Neuronal stem cell (in vitro differentiated cells): ENCODE results near the gene ARHGAP26.
A peak's percentile ranks its signal among the peaks of the same experiment; 100 is the strongest.

ENCODE experiments used
- DNase-seq: peaks from one replicate; pipeline ENCODE4 v3.0.0-alpha.2; 2013; ENCODE audit warnings: low spot score
- H2AFZ ChIP-seq: one replicate; pipeline ENCODE4 v1.6.1; 2013; ENCODE audit warnings: mild to moderate bottlenecking, low read length, inconsistent platforms
- H2AK5ac ChIP-seq: 2 replicates; pipeline ENCODE4 v1.6.1; 2013; ENCODE audit warnings: low read depth, mild to moderate bottlenecking, inconsistent platforms, low read length, moderate library complexity, mixed read lengths
- H2BK120ac ChIP-seq: 2 replicates; pipeline ENCODE4 v1.6.1; 2013; ENCODE audit warnings: low read depth, mild to moderate bottlenecking, inconsistent platforms, low read length, moderate library complexity, mixed read lengths
- H2BK12ac ChIP-seq: one replicate; pipeline ENCODE4 v1.6.1; 2013; ENCODE audit warnings: low read length, inconsistent platforms
- H2BK15ac ChIP-seq: 2 replicates; pipeline ENCODE4 v1.6.1; 2013; ENCODE audit warnings: mild to moderate bottlenecking, low read length, inconsistent platforms, mixed read lengths
- H2BK5ac ChIP-seq: one replicate; pipeline ENCODE4 v1.6.1; 2013; ENCODE audit warnings: inconsistent platforms, mild to moderate bottlenecking, low read length, moderate library complexity
- H3K14ac ChIP-seq: one replicate; pipeline ENCODE4 v1.6.1; 2013; ENCODE audit warnings: low read length, inconsistent platforms
- H3K18ac ChIP-seq: 2 replicates; pipeline ENCODE4 v1.6.1; 2013; ENCODE audit warnings: low read length, inconsistent platforms
- H3K23ac ChIP-seq: 2 replicates; pipeline ENCODE4 v1.6.1; 2013; ENCODE audit warnings: low read depth, mild to moderate bottlenecking, mixed read lengths, low read length, inconsistent platforms; ENCODE audit not compliant: poor library complexity
- H3K27ac ChIP-seq: replicated peaks from 3 replicates; pipeline ENCODE4 v1.5.1; 2013; ENCODE audit warnings: low read length, inconsistent platforms
- H3K27me3 ChIP-seq, 3 experiments: 2 replicates each; pipeline ENCODE4 v1.6.1; 2013; ENCODE audit warnings: low read length in 3 of 3, mild to moderate bottlenecking in 2 of 3, inconsistent platforms in 1 of 3, low read depth in 1 of 3, mixed read lengths in 1 of 3, moderate library complexity in 1 of 3; ENCODE audit not compliant: control insufficient read depth in 3 of 3, insufficient read depth in 3 of 3
- H3K36me3 ChIP-seq, 2 donors: replicated peaks in 1 of 2; 2 replicates each; pipeline ENCODE4 v1.6.1; 2013; ENCODE audit warnings: low read length in 2 of 2; ENCODE audit not compliant: control insufficient read depth in 2 of 2, insufficient read depth in 2 of 2
- H3K4ac ChIP-seq: 2 replicates; pipeline ENCODE4 v1.6.1; 2013; ENCODE audit warnings: inconsistent platforms, mild to moderate bottlenecking, low read length, moderate library complexity
- H3K4me1 ChIP-seq, 2 donors: 1 replicate in 1 of 2; 2 replicates in 1 of 2; pipeline ENCODE4 v1.6.1; 2013; ENCODE audit warnings: low read length in 2 of 2, low read depth in 1 of 2; ENCODE audit not compliant: control insufficient read depth in 2 of 2, insufficient read depth in 1 of 2
- H3K4me2 ChIP-seq: one replicate; pipeline ENCODE4 v1.6.1; 2013; ENCODE audit warnings: mild to moderate bottlenecking, low read length, inconsistent platforms; ENCODE audit not compliant: insufficient read depth, poor library complexity, severe bottlenecking
- H3K4me3 ChIP-seq, 2 donors: 2 replicates each; pipeline ENCODE4 v1.5.1; 2013; ENCODE audit warnings: low read length in 2 of 2, mild to moderate bottlenecking in 2 of 2, inconsistent platforms in 1 of 2, moderate library complexity in 1 of 2
- H3K79me1 ChIP-seq: one replicate; pipeline ENCODE4 v1.6.1; 2013; ENCODE audit warnings: low read depth, mild to moderate bottlenecking, inconsistent platforms, low read length, moderate library complexity
- H3K9ac ChIP-seq: one replicate; pipeline ENCODE4 v1.6.1; 2013; ENCODE audit warnings: mild to moderate bottlenecking, low read depth, low read length, inconsistent platforms; ENCODE audit not compliant: poor library complexity
- H3K9me3 ChIP-seq, 2 donors: replicated peaks in 1 of 2; 2 replicates each; pipeline versions ENCODE3 to v1.6.1; 2013; ENCODE audit warnings: low read length in 2 of 2, mild to moderate bottlenecking in 2 of 2, inconsistent platforms in 1 of 2, low read depth in 1 of 2, mixed read lengths in 1 of 2, moderate library complexity in 1 of 2; ENCODE audit not compliant: control insufficient read depth in 2 of 2, insufficient read depth in 1 of 2
- H4K8ac ChIP-seq: one replicate; pipeline ENCODE4 v1.6.1; 2013; ENCODE audit warnings: low read depth, mild to moderate bottlenecking, inconsistent platforms, low read length, moderate library complexity
- H4K91ac ChIP-seq: one replicate; pipeline ENCODE4 v1.6.1; 2013; ENCODE audit warnings: low read length, low read depth, mild to moderate bottlenecking, inconsistent platforms; ENCODE audit not compliant: poor library complexity
- WGBS, 2 donors: extraction: QIAGEN DNeasy Blood & Tissue Kit; methylation state at CpG; one replicate each; pipeline ENCODE4 v1.1.7; 2013; ENCODE audit warnings: missing lambda C conversion rate in 2 of 2, mixed read lengths in 1 of 2; ENCODE audit not compliant: insufficient read length in 2 of 2, insufficient replicate concordance in 1 of 2; ENCODE audit errors: extremely low coverage in 2 of 2; 5-methylcytosine and 5-hydroxymethylcytosine counted together

ARHGAP26 gene

GRCh38 chr5:142845402-142845921, 75.3 kb downstream of the ARHGAP26 start:
- no CpG with 5 or more reads among the region's 4 CpGs for WGBS, 2 donors
- H3K23ac ChIP-seq: no peak overlapping the region
- no peak for DNase-seq

DNA sequence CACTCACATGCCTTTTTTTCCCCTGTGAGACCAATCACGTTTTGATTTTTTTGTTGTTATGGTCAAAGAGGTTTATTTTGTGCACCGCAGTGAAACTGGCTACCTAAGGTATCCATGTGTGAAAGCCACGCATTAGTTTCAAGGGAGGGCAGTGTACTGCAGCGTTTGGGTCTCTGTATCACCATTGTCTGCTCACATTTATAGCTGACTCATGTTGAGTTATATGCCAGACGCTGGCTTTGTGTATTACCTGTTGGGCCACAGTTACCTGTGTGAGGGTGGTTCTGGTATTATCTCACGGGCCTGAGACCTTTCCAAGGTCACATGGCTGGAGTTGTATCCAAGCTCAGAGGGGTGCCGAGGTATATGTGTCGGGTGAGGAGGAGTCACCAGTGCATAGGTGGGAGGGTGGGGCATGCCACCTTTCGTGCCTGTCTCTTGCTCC, 75.8 kb downstream of the ARHGAP26 start:
- no peak overlapping the region for H2BK15ac ChIP-seq
- H3K4ac ChIP-seq: no peak overlapping the region
- DNase-seq: no peak
- H3K23ac ChIP-seq: no peak overlapping the region
- H2BK12ac ChIP-seq: no peak overlapping the region
- no peak overlapping the region for H3K27ac ChIP-seq
- no peak overlapping the region for H3K4me2 ChIP-seq
- no peak overlapping the region for H3K9ac ChIP-seq
- H3K36me3 ChIP-seq: no peaks in the 10 kb centered on the region
- no peak overlapping the region for H4K8ac ChIP-seq
- H2AFZ ChIP-seq: no peak overlapping the region
- H3K14ac ChIP-seq: no peak overlapping the region
- no peaks in the 10 kb centered on the region for H3K27me3 ChIP-seq
- H2BK5ac ChIP-seq: no peak overlapping the region
- H4K91ac ChIP-seq: no peak overlapping the region
- no peak overlapping the region for H2AK5ac ChIP-seq
- H3K18ac ChIP-seq: no peak overlapping the region
- no peak overlapping the region for H2BK120ac ChIP-seq
- H3K79me1 ChIP-seq: no peaks in the 10 kb centered on the region
- H3K9me3 ChIP-seq: no peaks in the 10 kb centered on the region
- no peak overlapping the region for H3K4me3 ChIP-seq
- WGBS, 2 donors: no CpG with 5 or more reads among the region's 9 CpGs
- H3K4me1 ChIP-seq: peaks cover 9 to 13% of the 10 kb centered on the region in 2 donors

More at GRCh38 chr5:142845402-142845921, 75.3 kb downstream of the ARHGAP26 start:
- H4K91ac ChIP-seq: no peak overlapping the region
- H3K4me2 ChIP-seq: no peak overlapping the region
- peak overlapping the region; percentile 36 for H2AFZ ChIP-seq
- H3K79me1 ChIP-seq: no peaks in the 10 kb centered on the region
- H2BK12ac ChIP-seq: no peak overlapping the region
- H3K18ac ChIP-seq: no peak overlapping the region
- no peak overlapping the region for H3K4ac ChIP-seq
- H3K36me3 ChIP-seq: no peaks in the 10 kb centered on the region
- no peak overlapping the region for H3K14ac ChIP-seq
- no peak overlapping the region for H2BK15ac ChIP-seq
- no peak overlapping the region for H3K4me3 ChIP-seq
- no peak overlapping the region for H2AK5ac ChIP-seq
- H3K27me3 ChIP-seq: no peaks in the 10 kb centered on the region
- H4K8ac ChIP-seq: no peak overlapping the region
- H3K4me1 ChIP-seq: peaks cover 9 to 14% of the 10 kb centered on the region in 2 donors
- H2BK5ac ChIP-seq: no peak overlapping the region
- H3K9ac ChIP-seq: no peak overlapping the region
- H2BK120ac ChIP-seq: no peak overlapping the region
- H3K27ac ChIP-seq: no peak overlapping the region
- H3K9me3 ChIP-seq: no peaks in the 10 kb centered on the region

GRCh38 chr5:142846406-142846805, 76.2 kb downstream of the ARHGAP26 start:
- no peak overlapping the region for H3K4me2 ChIP-seq
- no peak overlapping the region for H3K14ac ChIP-seq
- H2AFZ ChIP-seq: no peak overlapping the region
- no peak overlapping the region for H4K8ac ChIP-seq
- H3K9ac ChIP-seq: no peak overlapping the region
- H3K9me3 ChIP-seq: no peaks in the 10 kb centered on the region
- no peak overlapping the region for H3K27ac ChIP-seq
- no peak overlapping the region for H3K23ac ChIP-seq
- no peaks in the 10 kb centered on the region for H3K36me3 ChIP-seq
- DNase-seq: no peak
- no peak overlapping the region for H4K91ac ChIP-seq
- H3K4me3 ChIP-seq: no peak overlapping the region
- no peak overlapping the region for H2AK5ac ChIP-seq
- no peaks in the 10 kb centered on the region for H3K79me1 ChIP-seq
- H3K4me1 ChIP-seq: peaks cover 6 to 9% of the 10 kb centered on the region in 2 donors
- H3K4ac ChIP-seq: no peak overlapping the region
- no peak overlapping the region for H2BK12ac ChIP-seq
- H3K18ac ChIP-seq: no peak overlapping the region
- H2BK15ac ChIP-seq: no peak overlapping the region
- H2BK5ac ChIP-seq: no peak overlapping the region
- no peak overlapping the region for H2BK120ac ChIP-seq
- no peaks in the 10 kb centered on the region for H3K27me3 ChIP-seq

DNA sequence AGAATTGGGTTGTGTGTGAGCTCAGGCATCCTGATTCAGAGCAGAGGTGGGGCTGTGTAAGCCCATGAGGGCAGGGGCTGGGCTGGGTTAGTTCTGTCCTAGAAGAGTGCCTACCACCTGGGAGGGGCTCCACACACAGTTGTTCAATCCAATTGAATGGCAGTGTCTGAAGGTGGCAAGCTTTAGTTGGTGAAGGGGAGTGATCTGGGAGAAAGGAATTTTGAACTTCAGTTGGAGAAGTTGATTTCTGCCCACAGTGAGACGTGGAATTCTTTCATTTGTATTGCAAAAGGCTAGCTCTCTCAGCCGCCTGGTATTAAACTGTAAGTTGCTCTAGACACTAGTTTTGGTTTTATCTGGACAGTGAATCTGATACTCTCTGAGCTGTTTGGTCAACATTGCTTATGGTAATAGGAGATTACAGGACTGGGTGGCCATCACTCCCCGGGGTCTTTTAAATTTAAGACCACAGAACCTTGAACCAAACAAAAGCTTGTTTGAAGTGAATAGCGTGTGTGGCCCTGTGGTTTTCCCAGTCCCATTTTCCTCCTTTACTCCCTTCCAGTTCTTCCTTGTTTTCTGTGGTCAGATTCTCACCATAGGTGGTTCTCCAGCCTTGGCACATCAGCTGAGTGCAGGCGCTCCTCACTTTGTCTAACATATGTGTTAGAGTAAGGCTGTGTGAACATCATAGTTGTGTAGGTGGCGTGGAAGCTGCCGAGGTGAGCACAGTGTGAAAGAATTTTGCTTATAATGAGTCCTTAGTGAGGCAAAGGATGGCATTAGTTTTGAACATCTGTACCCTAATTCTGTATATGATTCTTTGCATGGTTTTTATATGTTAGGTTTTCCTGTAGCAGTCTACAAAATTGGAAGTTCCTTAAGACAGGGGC, 78.0 kb downstream of the ARHGAP26 start:
- Histone ChIP-seq H3K23ac (no peak overlapping the region), H2AK5ac (no peak overlapping the region), H3K4me2 (no peak overlapping the region), H3K27ac (no peak overlapping the region), H4K91ac (no peak overlapping the region), H2BK15ac (no peak overlapping the region), H3K4me1 (peaks cover 8 to 10% of the 10 kb centered on the region in 2 donors), H2BK120ac (no peak overlapping the region), H3K4ac (no peak overlapping the region), H3K4me3 (no peak overlapping the region), H4K8ac (no peak overlapping the region), H2BK12ac (no peak overlapping the region), H3K18ac (no peak overlapping the region), H3K27me3 (no peaks in the 10 kb centered on the region), H3K9ac (no peak overlapping the region), H2BK5ac (no peak overlapping the region), H3K36me3 (no peaks in the 10 kb centered on the region), H3K14ac (no peak overlapping the region), H3K79me1 (no peaks in the 10 kb centered on the region), H3K9me3 (no peaks in the 10 kb centered on the region), H2AFZ (no peak overlapping the region)
- WGBS, 2 donors: no CpG with 5 or more reads among the region's 7 CpGs
- no peak for DNase-seq
